CD4-positive, alpha-beta T cell treated with Interleukin-17A for 4 hours (primary cell): ENCODE results near the gene STXBP4.

Source experiments
- DNase-seq: peaks from one replicate; pipeline ENCODE4 v3.0.0-alpha.2; 2020; ENCODE audit warnings: mixed read lengths

The STXBP4 gene

DNA sequence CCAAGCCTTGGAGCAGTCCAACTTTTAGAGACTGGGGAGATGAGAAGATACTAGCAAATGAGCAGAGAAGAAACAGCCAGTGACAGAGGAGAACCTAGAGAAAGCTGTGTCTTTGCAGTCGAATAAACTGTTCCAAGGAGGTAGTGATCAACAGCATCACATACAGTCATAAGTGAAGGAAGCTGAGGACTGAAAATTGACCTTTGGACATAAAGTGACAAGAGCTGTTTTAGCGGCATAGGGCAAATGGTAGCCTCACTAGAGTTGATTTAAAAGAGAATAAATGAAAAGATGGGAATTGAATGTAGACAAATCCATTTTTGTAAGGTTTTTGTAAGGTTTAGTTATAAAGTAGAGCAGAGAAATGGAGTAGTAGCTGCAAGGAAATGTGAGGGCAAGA is 165.0 kb downstream of the STXBP4 start:
- DNase-seq, result no peak

DNA sequence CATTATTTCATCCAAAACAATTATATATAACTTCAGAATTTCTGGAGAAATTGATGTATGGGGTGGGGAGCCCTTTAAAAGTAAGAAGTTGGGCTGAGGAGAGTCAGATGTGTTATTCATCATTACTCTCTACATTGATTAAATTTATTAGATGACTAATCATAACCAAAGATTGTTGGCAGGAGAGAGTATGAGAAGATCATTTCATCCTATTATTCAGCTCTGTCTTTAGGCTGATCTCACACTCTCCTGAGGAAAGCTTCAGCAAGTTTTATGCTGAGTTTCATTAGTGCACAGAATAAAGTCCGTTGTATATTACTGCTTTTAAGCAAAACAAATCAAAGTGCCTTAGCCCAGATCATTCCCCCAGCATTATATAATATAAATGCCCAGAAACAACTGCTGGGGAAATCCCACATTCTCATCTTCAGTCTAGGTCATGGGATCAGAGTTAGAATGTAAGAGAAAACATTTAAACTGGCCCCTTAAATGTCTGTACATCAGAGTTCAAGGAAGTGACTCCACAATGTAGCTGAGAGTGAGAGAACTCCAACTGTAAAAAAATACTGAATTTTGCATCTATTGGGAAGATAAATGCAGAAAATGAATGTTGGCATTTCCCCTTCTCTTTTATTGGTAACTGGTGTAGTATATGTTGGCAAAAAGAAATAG is 166.1 kb downstream of the STXBP4 start:
- DNase-seq, result no peak

DNA sequence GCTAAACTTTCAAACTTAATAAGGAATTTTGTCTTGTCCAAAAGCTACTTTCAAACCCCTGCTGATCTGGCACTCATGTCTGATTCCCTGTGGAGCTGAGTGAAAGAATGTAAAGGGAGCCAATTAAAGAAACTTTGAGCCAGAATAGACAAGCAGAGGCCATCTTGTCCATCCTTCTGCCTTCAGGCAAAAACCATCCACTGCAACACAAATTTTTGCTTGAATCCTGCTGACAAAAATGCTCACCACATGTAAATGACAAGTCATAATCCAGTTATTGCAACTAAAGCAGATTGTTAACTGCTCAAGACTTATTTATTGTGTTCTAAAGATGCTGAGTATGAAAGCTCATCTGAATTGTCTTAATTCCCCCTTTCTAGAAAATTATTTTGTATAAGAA is 172.2 kb downstream of the STXBP4 start:
- no peak for DNase-seq

DNA sequence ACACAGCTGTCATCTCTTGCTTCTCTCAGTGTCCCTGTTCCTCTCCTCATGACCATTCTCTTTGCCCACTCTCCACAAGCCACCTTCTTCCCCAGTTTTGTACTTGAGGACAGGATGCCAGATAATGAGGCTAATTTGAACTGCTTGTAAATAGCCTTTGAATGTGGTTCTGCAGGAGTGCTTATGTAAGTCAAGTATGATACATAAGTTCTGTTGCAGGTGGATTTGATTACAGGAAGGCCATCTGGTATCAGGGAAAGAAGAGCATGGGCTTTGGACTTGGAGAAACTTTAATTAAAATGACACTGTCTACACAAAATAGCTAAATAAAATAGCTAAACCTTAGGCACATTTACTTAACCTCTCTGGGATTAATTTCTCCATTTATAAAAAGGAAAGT is 176.0 kb downstream of the STXBP4 start:
- no peak for DNase-seq

DNA sequence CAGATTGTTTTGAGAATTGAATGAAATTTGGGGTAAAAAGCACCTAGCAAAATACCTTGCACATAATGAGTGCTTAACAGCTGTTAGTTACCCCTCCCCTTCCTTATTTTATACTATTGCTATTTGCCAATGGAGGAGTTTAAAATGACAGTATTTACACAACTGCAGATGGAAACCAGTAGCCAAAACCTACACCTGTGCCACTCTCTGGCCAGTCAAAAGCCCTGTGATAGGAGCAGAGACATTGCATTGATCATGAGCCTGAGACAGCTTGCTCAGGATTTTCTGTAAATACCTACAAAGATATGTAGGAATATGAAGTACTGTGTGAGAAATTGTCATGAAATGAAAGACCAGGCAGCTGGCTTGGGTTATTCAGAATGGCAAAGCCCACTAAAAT is 180.9 kb downstream of the STXBP4 start:
- DNase-seq, result no peak

DNA sequence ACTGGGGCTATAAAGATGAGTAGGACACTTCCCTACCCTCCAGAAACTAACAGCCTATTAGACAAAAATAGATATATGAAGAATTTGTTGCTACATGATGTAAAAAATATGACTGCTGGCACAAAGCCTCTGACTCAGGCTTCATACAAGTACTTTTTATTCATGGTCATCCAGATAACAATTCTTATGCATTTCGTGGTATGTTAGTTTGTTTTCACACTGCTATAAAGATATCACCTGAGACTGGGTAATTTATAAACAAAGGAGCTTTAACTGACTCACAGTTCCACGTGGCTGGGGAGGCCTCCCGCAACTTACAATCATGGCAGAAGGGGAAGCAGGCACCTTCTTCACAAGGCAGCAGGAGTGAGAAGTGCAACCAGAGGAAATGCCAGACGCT is 183.7 kb downstream of the STXBP4 start:
- no peak for DNase-seq

DNA sequence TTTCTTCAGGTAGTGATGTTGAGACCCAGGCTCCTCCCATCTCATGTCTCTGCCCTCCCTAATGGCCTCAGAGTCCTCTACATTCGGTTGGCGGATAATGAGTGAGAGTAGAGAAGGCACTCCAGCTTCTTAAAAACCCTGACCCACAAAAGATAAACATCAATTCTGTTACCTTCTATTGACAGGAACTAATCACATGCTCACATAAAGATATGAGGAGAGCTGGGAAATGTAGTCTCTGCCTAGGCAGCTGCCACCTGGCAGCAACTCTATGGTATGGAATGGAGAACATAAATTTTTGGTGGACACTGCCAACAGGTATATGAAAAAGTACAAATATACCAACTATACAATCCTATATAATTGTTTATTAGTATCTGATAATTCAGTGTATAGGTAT is 185.5 kb downstream of the STXBP4 start:
- no peak for DNase-seq

DNA sequence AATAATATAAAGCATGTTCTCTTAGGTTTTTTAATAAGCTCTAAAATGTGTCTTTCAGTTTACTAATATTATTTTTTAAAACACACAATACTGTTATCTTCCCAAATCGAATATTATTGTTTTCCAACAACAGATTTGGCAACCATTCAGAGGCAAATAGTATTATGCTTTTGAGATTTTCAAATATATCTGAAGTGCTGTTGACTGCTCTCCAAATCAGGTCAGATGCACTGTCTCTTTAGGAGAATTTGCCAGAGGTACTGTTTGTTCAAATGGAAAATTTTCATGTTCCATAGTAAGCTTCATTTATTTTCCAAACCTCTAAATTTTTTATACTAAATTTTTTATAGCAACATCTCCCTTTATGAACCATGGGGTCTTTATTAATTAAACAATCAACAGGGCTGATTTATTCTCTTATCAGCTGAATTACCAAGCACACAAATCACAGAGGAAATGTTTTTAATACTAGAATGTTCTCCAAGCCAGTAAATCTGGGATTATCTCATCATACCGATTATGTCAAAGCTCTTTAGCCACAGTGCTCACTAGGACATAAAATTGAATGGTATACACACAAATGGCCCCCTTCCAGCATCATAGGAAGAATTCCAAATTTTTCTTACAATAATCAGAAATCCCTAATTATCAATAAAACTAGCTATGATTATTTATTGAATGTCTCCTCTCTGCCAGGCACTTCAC is 187.4 kb downstream of the STXBP4 start:
- DNase-seq, result no peak

DNA sequence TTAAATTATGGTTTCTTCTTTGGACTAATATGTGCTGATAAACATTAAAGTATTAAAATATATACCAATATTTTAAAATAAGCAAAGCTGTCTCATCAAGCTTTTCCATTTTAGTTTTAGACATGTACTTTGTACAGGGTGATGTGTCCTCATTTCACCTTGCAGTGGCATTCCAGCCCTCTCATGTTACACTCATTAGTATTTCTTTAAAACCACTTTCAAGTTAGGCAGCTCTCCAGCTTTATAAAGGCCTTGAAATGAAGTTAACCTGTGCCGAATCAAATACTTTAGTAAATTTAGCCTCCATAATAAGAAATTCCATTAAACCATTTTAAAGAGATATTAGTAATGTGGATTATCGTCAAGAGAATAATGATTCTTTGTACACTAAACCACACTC is 188.6 kb downstream of the STXBP4 start:
- DNase-seq, result no peak

DNA sequence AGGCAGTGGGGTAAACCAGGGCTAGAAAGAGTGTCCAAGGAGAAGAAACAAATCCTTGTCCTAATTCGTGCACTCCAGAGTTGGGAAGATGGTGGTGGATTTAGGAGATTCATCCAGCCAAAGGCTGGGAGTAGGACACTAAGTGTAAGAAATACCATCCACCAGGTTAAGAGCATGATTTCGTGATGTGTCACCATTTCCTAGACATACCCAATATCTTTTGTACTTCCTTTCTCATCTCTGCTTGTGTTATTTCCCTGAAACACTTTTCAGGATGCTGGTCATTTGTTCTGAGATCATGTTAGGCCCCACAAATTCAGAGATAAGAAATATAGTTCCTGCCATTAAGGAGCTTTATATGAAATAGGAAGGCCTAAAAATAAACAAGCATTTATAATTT is 189.9 kb downstream of the STXBP4 start:
- DNase-seq, result no peak

DNA sequence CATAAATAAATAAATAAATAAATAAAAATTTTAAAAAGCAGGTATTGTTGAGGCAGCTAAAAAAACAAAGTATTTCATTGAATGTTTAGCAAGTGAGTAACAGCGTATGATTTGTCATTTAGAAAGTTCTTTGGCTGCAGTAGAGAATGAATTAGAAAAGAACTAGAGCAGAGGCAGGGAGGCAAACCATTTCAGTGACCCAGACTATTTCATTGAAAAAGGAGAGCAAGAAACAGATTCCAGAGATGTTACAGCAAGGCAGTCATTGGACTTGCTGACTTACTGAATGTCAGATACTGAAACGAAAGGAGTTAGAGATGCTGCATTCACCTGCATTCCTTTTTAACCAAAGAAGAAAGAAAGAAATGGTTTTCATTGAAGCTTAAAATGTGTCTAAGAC is 190.7 kb downstream of the STXBP4 start:
- DNase-seq, result no peak

DNA sequence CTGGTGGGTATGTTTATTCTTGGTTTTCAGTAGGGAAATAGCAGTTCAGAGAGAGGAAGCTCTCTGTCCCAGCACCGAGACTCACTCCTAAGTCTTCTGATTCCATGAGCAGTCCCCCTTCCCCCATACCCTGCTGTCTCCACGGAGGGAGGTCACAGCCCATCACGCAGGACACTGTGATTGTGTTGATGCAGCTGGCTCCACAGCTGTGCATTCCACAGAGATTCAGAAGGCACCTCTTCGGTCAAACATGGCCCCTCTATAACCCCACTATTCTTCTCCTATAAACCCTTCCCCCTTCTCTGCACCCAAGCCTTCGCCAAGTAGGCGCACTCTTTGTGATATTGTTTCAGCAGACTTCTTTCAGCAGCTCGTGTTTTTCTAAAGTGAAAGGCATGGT is 191.9 kb downstream of the STXBP4 start:
- DNase-seq, result no peak

DNA sequence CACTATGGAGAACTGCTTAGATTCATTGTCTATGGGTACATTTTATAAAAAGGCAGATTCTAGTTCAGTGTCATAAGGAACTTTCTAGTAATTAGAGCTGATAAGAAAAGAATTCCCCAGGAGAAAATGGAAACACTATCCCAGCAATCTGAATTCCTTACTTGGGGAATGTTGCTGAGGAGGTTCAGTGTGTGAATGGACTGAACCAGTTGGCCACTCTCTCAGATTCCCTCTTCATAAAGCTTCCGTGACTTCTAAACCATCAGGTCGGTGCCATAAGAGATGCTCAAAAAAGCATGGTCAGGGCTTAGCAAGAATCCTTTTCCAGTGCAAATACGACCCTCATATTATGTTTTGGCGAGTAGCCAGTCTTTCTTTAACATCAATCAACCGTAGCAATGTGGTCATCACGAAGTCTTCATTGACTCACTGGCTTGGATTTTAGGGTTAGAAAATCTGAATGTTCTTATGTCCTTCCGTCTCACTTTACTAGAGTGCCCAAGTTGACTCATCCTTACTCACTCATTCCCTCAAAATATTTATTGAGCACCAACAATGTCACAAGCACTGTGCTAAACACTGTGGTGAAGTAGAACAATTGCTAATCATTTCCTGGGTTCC is 193.5 kb downstream of the STXBP4 start:
- DNase-seq, result no peak

DNA sequence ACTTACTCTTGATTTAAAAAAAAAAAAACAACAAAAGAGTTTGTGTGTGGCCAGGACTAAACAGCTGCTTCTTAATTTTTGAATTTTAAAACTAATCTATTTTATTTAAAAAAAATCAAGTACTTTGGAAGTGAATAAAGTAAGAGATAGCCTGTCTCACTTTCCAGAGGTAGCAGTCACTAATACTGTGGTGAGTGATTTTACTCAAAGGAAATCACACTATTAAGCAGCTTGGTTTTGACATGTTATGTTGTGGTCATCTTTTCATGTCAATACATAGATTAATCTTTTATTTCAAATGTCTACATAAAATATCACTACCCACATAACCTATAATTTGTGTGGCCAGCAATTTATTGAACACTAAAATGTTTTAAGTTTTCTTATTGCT is 194.0 kb downstream of the STXBP4 start:
- no peak for DNase-seq

DNA sequence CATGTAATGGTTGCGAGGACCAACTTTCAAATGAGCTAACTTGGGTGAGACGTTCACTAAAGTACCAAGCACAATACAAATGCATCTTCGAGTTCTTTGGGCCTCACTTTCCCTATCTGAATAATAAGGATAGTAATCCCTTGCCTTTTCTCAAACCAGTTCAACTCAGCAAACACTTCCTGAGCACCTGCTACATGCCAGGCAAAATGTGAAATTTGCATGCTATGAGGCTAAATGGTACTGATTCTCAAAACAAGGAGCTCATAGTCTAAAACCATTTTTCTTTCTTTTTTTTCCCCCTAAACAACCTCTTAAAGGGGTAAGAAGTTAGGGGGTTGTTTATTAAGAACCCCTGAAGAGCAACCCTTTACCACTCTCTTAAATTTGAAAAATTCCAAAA is 194.8 kb downstream of the STXBP4 start:
- DNase-seq, result no peak

DNA sequence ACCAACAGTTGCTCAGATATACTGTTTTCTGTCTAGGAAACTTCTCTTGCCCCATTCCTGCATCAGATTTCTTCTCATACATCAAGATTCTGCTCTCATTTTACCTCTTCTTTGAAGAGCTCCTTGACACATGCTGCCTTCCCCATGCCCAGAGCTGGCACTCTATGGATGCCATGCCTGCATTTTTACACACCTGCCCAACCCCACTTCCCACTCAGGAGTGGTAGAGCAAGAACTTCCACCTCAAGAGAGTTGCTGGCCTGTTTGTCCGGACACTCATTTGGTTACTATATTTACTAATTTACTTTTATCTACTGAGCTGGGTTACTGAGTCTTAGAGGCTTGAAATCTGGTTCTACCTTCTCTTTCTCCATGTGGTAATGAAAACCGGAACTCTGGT is 197.9 kb downstream of the STXBP4 start:
- no peak for DNase-seq

DNA sequence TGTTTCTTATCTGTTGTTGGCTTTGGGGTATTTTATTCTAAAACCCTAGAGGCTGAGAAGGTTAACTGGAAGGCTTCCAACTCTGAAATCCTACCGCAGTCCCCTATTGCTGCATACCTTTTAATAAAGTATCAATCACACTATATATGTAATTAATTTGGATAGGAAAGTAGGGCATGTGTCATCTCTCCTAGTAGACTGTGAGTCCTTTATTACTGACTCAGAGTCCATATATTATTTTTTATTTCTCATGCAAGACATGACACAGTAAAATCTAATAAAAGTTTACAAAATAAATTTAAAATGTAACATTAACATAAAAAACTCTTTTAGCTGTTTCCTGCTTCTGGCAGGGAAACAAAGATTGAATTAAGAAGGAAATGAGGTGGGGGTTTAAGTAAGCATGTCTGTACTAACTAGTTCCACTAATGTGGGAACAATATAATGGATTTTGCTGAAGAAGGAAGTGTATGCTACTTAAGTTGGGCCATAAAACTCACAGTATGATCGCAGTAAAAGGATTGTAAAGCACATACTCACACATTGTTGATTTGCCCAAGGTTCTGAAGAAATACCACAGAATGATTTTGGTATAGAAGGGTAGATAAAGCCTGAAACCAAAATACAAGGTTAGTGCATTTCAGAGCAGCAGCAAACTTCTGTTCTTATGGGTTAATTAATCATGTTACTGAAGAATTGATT is 198.6 kb downstream of the STXBP4 start:
- no peak for DNase-seq

DNA sequence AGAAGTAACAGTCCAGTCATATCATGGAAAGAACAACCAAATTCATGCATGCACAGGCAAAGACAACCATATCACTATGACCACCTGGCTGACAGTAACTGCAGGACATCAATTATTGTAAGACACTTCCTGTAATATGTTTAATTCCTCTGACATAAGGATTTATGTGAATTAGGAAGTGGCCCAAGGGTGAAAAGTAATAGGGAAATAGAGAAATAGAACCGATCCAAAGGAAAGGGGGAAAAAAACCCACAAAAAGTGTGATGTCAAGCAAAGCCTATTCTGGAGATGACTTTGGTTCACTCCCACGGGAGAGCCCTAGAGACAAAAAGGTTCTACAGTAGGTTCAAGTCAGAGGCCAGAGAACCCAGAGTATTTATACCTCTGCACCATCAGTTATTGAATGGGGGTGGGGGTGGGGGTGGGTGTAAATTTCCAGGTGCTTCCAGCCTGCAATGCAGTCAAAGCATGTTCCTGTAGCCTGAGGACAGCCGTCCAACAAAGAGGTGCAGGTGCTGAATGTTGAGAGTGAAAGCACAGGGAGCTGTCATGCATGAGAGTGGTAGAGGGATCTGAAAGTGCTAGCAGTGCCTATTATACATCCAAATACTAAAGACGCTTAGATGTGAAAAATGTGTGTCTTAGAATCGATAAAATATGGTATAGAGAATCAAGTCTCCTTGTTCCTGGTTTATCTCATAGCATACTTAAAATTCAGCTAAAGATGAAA is 200.6 kb downstream of the STXBP4 start:
- DNase-seq, result no peak

DNA sequence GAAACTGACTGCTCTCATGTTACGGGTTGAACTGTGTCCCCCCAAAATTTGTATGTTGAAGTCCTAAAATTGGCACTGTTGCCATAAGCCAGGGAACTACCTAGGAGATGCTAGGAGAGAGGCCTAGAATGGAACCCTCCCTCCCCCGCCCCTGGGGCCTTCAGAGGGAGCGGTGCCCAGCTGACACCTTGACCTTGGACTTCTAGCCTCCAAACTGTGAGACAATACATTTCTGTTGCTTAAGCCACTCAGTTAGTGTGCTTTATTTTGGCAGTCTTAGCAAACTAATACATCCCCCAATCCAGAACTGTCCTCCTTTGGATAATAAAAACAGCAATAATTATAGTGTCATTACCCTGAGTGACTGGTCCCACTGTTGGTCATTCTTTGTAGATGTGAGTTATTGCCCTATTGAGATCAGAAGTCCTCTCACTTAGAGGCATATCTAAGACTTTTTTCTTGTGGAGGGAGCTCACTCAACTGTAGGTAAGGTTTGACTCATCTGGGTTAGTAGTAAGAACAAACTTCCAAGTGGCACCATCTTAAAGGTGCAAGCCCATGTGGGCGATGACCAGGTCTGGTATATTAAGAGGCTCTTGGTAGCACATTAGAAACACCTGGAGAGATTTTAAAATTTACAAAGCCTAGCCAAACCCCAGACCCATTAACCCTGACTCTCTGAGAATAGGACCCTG is 203.2 kb downstream of the STXBP4 start:
- no peak for DNase-seq

DNA sequence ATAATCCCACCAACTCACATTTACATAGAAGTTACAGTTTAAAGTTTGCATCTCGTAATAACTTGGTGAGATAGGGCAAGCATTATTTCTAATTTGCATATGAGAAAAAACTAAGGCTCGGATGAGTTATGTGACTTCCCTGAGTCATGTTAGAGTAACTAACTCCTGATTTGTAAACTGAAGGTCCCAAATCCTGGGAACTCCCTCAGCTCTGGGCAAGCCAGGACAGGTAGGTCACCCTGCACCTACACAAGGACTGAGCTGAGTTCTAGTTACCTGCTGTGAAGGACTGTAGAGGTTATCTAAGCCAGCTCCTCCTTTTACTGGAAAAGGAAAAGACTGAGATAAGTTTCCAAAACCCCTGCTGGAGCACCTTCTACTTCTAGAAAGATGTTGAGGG is 204.0 kb downstream of the STXBP4 start:
- DNase-seq, result no peak

DNA sequence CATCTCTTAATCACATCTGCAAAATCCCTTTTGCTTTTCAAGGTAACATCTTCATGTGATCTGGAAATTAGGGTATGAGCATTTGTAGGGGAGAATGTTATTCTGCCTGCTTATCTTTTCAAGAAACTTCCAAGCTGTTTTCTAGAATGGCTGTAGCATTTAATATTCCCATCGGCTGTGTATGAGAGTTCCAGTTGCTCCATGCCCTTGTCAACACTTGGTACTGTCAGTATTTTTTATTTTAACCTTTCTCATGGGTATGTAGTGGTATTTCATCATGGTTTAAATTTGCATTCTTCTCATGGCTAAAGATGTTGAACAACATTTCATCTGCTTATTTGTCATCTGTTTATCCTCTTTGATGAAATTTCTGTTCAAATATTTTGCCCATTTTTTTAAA is 205.6 kb downstream of the STXBP4 start:
- no peak for DNase-seq

DNA sequence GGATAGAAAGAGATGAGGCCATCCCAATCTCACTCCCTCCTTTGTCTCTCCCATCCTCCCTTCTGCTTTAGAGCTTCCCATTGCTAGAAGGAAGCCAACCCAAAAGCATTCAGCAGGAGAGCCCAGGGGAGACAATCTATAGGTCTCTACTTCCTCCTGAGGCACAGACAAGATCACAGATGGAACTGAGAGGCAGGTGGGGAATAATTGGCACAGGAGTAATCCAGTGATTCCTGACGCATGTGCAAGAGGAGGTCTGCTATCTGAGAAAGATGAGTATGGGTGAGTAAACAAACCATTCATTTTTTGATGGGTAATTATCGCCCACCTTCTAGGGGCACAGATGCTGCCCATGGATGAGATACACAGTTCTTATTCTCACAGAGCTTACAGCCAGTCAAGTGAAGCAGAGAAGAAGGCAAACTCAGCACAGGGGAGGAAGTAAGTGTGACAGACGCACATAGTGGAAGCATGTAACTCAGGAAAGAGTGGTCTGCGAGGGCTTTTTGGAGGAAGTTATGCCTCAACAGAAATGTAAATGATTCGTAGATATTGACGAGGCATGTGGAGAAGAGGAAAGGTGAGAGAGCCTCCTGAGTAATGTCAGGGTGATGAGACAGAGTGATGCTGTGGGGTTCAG is 207.3 kb downstream of the STXBP4 start:
- peak; percentile 4 for DNase-seq
